Activated CD8-positive, alpha-beta memory T cell treated with anti-CD3 and anti-CD28 coated beads, Interleukin-2, amount 50 U/mL, for 24 hours (primary cell): Measurements from ENCODE around the gene C1QL4.
"Not testable (repeated sequence)": the region's sequence is repeated elsewhere in the genome, so short reads cannot be mapped to it uniquely, and the experiment has no call there.

ENCODE experiments used
- DNase-seq: peaks from one replicate; pipeline ENCODE4 v3.0.0-alpha.2; 2020; ENCODE audit errors: extremely low read depth

The C1QL4 gene

GRCh38 chr12:49304161-49304560, 32.8 kb downstream of the C1QL4 start:
- DNase-seq = no peak

- no peak for DNase-seq
Observed at GRCh38 chr12:49301760-49302159, 35.2 kb downstream of the C1QL4 start.

- no peak for DNase-seq
Observed at GRCh38 chr12:49298160-49298559, 38.8 kb downstream of the C1QL4 start.

GRCh38 chr12:49297695-49298060, 39.3 kb downstream of the C1QL4 start:
- DNase-seq = no peak

- DNase-seq = no peak
Observed at GRCh38 chr12:49296836-49297694, 39.9 kb downstream of the C1QL4 start.

- DNase-seq = peak; percentile 12
Observed at GRCh38 chr12:49296034-49296835, 40.8 kb downstream of the C1QL4 start.

GRCh38 chr12:49295082-49295936, 41.7 kb downstream of the C1QL4 start, which contains the start of gene PRPH:
Gene PRPH (plus strand): TSS chr12:49295147. CDS start chr12:49295201, 54 bp downstream.
- DNase-seq = no peak

GRCh38 chr12:49294804-49295081, 42.2 kb downstream of the C1QL4 start:
- DNase-seq = no peak

GRCh38 chr12:49294086-49294803, 42.7 kb downstream of the C1QL4 start:
- DNase-seq = no peak

GRCh38 chr12:49293056-49293956, 43.7 kb downstream of the C1QL4 start:
- DNase-seq = no peak

- no peak for DNase-seq
Observed at GRCh38 chr12:49292729-49293055, 44.3 kb downstream of the C1QL4 start.

GRCh38 chr12:49288922-49289555, 47.9 kb downstream of the C1QL4 start:
- DNase-seq = no peak

GRCh38 chr12:49288412-49288853, 48.6 kb downstream of the C1QL4 start:
- DNase-seq = peak; percentile 32

- no peak for DNase-seq
Observed at GRCh38 chr12:49287876-49288275, 49.1 kb downstream of the C1QL4 start.

GRCh38 chr12:49284672-49285071, 52.3 kb downstream of the C1QL4 start:
- no peak for DNase-seq

- DNase-seq = no peak
Observed at GRCh38 chr12:49283541-49284429, 53.2 kb downstream of the C1QL4 start.

- not testable (repeated sequence) for DNase-seq
Observed at GRCh38 chr12:49282740-49283375, 54.1 kb downstream of the C1QL4 start.
